IPS DF 19.7 (cell line): ENCODE results near the gene NR1D1.

Source experiments
- DNase-seq: peaks from one replicate; pipeline ENCODE4 v3.0.0-alpha.2; 2013; ENCODE audit warnings: low read depth, low spot score

NR1D1 gene

DNA sequence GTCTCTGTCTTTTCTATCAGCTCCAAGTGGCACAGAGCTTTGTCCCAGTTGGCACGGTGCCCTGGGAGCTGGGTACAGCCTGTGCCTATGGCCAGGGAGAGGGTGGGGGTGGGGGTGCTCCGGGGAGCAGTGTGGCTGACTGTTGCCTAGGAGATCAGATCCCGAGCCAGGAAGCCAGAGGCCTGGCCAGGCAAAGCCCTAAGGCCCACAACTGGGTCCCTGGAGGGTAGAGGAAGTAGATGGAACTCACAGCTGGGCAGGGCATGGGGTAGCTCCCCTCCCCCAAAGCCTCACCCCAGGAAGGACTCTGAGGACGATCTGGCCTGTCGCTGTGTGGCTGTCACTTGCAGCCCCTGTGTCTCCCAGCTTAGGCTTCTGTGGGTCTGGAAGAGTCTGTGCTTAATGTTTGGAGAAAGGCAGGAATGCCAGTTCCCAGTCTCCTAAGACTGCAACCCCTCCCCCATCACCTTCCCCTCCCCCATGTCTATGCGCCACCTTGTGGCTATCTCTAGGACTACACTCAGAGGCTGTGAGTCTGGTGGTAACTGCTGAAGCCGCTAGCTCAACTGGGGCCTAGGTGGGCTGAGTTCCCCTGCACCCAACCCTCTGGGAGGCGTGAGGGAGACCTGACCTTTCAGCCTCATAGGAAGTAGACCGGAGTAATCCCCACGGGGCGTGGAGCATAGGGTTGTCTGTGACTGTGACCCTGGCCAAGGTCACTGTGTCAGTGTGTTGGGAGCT, 25.0 kb downstream of the NR1D1 start:
- no peak for DNase-seq

DNA sequence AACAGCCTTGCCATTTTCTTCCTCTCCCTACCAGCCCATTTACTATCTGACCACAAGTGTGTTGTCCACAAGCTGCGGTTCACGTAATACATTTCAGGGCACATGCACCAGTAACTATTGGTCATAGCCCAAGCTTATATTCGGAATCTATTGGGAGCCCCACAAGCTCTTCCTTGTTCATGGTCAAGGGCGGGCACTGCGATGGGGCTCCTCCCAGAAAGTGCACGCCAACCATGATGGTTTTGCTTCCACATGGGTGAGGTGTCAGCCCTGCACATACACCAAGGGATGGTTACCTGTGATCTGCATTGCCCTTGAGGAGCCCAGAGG, 25.6 kb downstream of the NR1D1 start:
- no peak for DNase-seq

- no peak for DNase-seq
Observed at GRCh38 chr17:40074175-40074512, 26.2 kb downstream of the NR1D1 start.

DNA sequence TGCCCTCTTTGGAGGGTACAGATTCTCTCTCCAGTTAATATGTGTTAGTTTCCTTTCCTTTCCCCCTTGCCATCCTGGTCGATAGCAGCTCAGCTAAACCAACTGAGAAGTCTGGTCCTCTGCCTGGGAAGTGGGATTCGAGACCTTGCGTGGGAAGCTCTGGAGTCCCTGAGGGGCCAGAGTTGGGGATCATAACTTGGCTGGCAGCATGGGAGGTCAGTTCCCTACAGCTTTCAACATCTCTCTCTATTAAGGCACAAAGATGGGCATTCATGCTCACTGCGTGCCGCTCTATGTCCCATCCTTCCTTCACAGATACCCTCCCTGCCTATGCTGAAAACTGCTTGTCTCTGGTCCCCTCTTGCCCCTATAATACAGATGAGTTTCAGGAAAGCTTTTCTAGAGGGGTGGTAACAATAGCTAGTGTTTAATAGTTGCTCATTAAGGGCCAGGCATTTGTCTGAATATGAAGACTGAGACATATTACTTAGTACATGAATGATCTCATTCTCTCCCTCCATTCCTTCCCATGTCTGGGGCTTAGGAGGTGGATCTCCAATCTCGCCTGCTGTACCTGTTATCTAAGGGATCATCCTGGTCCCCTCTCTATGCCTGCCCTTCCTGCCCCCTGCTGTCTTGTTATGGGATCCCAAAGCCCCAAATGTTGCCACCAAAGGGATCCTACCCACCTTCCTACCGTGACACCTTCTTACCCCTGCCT, 26.8 kb downstream of the NR1D1 start:
- no peak for DNase-seq

- DNase-seq: no peak
Observed at GRCh38 chr17:40072735-40073346, 27.5 kb downstream of the NR1D1 start.

DNA sequence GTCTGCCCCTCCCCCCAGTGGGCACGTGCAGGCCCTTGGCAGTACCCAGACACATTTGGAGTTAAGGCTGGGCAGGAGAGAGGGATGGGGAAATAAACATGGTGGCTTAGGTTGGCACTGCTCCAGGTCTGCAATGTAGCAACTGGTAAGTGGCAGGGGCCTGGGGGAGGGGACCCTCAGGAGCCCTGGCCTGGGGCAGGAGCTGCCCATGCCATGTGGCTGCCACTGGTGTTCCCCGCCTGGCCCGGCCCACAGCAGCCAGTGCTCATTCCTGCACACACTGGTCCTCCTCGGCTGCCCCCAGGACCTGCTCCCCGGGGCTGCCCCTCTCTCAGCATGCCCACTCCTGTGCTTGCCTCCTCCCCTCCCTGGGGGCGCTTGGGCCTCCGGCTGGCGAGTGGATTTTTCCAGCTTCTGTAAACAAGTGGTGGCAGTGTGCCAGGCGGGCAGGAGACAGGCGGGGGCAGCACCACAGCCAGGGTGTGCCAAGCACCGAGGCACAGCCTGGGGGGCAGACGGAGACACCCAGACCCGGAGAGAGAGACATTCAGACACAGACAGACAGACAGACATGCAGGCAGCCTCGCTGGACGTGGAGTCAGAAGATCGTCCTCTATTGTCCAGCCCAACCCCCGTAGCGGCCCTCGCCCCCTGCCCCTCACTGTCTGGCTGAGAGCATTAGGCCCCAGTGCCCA, 28.2 kb downstream of the NR1D1 start:
- DNase-seq: no peak

DNA sequence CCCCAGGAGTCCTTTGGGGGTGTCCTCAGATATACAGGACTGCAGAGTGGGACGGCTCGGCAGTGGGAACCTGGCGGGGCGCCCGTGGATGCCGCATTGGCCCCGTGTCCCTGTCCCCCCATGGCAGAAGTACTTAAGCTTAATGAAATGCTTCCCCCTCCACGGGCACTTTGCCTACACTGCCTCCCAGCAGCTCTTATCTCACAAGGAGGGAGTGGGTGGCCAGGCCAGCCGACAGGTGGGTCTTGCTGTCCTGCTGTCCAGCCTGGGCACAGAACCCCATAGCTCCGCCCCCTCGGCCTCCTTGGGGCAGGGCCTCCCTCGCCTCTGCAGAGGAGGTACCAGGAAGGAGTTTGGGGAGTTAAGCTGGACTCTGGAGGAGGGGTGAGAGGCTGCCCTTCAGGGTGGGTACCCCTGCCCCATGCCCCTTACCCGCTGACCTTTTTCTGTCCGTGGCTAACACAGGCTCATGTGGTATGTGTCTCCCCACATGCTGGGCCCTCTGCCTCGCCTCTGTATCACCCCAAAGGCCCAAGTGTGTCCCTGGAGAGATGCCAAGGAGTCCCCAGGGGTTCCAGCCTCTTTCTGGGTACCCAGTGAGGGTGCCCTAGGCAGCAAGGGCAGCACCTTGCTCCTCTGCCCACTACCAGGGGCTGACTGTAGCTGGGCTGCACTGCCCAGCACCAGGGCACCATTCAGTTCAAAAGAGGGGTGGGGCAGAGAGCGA, 28.9 kb downstream of the NR1D1 start:
- DNase-seq: no peak

DNA sequence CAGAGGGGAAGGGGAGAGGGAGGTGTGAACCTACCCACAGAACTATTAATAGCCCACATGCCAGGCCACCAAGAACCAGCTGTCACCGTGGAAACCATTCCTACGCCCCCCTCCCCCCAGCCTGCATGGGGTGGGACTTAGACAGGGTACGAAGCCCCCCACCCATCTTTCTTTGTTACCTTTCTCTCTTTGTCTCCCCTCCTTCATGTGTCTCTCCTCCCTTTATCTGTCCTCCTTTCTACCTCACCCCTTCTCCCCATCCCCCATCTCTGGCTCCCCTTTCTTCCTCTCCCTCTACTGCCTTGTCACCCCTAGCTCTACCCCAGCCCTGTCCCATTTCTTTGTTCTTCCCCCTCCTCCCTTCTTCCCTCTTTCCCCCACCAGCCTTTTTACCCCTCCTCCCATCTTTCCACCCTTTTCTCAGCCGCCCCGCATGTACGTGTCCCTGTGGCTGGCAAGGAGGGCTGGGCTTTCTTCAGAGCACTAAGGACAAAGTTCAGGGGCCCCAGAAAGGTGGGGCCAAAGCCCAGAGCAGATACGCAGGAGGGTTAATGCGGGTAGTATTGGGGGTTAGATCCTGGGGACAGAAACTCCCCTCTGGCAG, 29.6 kb downstream of the NR1D1 start:
- DNase-seq: no peak

GRCh38 chr17:40069751-40070708, 30.4 kb downstream of the NR1D1 start:
- no peak for DNase-seq

DNA sequence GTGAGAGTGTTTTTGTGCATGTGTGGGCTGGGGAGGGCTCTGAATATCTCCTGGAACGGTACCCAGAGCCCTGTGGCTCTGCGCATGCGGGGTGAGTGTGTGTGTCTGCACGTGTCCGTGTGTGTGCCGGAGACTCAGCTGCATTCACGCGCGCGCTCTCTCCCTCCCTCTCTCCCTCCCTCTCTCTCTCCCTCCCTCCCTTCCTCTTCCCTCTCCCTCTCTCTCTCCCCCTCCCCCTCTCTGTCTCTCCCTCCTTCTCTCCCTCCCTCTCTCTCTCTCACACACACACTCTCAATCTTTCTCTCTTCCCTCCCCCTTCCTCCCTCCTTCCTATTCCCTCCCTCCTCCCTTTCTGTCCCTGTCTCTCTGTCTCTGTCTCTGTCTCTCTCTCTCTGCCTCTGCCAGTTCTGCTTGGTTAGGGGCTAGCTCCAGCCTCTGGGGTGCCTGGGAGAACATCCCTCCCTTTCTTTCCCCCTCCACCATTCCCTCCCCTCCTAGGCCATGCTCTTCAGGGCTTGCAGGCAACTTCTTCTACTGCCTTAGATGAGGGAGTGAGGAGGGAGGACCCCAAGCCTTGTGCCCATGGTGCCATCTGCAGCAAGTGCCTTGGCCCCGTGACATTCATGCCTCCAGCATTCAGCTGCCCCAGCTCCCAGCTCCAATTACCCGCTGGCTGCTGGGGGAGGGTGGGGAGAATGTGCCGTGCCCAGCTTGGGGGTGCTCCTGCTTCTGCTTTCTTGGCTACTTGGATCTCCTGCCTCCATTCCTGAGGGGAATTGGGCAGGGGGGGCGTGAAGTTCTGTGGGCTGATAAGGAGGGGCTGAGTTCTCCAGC, 31.3 kb downstream of the NR1D1 start:
- no peak for DNase-seq

- no peak for DNase-seq
Observed at GRCh38 chr17:40068584-40068916, 31.8 kb downstream of the NR1D1 start.

DNA sequence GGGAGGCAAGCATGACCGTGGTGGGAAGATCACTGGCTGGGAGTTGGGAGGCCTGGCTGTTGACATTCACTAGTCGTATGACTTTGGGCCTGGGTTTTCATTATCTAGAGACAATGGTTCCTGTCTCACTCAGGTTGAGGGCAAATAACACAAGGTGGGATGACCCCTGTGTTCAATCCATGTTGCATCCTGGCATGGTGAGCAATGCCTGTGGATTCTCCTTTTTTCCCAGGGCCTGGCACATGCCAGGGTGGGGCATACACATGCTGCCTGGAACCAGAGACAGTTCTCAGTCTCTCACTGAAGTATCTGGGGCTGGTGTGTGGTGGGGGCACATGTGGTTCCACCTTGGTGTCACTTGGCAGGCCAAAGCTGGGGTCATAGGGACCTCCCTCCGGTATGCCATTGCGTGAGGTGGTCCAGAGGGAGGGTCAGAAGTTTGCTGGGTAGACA, 32.2 kb downstream of the NR1D1 start:
- DNase-seq: no peak

DNA sequence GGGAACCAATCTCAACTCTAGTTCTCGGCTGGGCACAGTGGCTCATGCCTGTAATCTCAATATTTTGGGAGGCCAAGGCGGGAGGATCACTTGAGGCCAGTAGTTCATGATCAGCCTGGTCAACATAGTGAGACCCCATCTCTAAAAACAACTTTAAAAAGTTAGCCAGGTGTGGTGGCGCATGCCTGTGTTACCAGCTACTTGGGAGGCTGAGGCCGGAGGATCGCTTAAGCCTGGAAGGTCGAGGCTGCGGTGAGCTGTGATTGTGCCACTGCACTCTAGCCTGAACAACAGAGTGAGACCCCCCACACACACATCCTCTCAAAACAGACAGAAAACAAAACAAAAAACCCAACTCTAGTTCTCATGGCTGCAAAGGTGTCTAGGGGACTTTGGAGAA, 32.7 kb downstream of the NR1D1 start:
- DNase-seq: no peak

GRCh38 chr17:40065769-40066510, 34.4 kb downstream of the NR1D1 start:
- DNase-seq: no peak

- DNase-seq: no peak
Observed at GRCh38 chr17:40064971-40065768, 35.2 kb downstream of the NR1D1 start.

GRCh38 chr17:40063901-40064531, 36.4 kb downstream of the NR1D1 start:
- DNase-seq: no peak

GRCh38 chr17:40063187-40063771, 37.1 kb downstream of the NR1D1 start:
- DNase-seq: no peak
